Measurements from ENCODE around the gene PTPRD. TPM values are rescaled to one million over a fixed set of nuclear protein-coding genes. Genes with fewer than 3 reads are reported as not detected.
A peak's percentile ranks its signal among the peaks of the same experiment; 100 is the strongest.

Gene PTPRD
- total and polyA plus RNA-seq, 4 donors: 97.4 to 229 (median 161) TPM

- H3K4me3 ChIP-seq (ENCODE audit: low read depth, low read length): no peak overlapping the region
- H3K4me1 ChIP-seq (ENCODE audit: control insufficient read depth, insufficient read depth, low read length): no peaks in the 10 kb centered on the region
- H3K27ac ChIP-seq (ENCODE audit: low read depth, low read length): no peak overlapping the region
- DNase-seq (ENCODE audit: low read depth in 4 of 6, low spot score in 6 of 6): no peak
- H3K9me3 ChIP-seq (ENCODE audit: control insufficient read depth, insufficient read depth, low read length): no peaks in the 10 kb centered on the region
- peaks cover 4% of the 10 kb centered on the region for H3K36me3 ChIP-seq (ENCODE audit: control insufficient read depth, insufficient read depth, low read length)
- WGBS (ENCODE audit: insufficient coverage): no CpG with 5 or more reads among the region's 1 CpG
- no peaks in the 10 kb centered on the region for H3K27me3 ChIP-seq (ENCODE audit: control insufficient read depth, insufficient read depth, low read length)
These were observed 2123.0 kb downstream of the PTPRD start for GRCh38 chr9:8489835-8490234.

GRCh38 chr9:8486095-8486494, 2126.7 kb downstream of the PTPRD start:
- no peak overlapping the region for H3K27ac ChIP-seq (ENCODE audit: low read depth, low read length)
- no peaks in the 10 kb centered on the region for H3K27me3 ChIP-seq (ENCODE audit: control insufficient read depth, insufficient read depth, low read length)

GRCh38 chr9:8484597-8485191, 2128.1 kb downstream of the PTPRD start:
- peaks cover 18% of the 10 kb centered on the region for H3K36me3 ChIP-seq (ENCODE audit: control insufficient read depth, insufficient read depth, low read length)
- no peaks in the 10 kb centered on the region for H3K27me3 ChIP-seq (ENCODE audit: control insufficient read depth, insufficient read depth, low read length)
- no peak overlapping the region for H3K27ac ChIP-seq (ENCODE audit: low read depth, low read length)
- no CpG with 5 or more reads among the region's 3 CpGs for WGBS (ENCODE audit: insufficient coverage)
- no peaks in the 10 kb centered on the region for H3K9me3 ChIP-seq (ENCODE audit: control insufficient read depth, insufficient read depth, low read length)
- no peak for DNase-seq (ENCODE audit: low read depth in 4 of 6, low spot score in 6 of 6)
- H3K4me1 ChIP-seq (ENCODE audit: control insufficient read depth, insufficient read depth, low read length): no peaks in the 10 kb centered on the region
- no peak overlapping the region for H3K4me3 ChIP-seq (ENCODE audit: low read depth, low read length)

More at GRCh38 chr9:8486095-8486494, 2126.7 kb downstream of the PTPRD start:
- DNase-seq (ENCODE audit: low read depth in 4 of 6, low spot score in 6 of 6): no peak
- Histone ChIP-seq H3K9me3 (ENCODE audit: control insufficient read depth, insufficient read depth, low read length) (no peaks in the 10 kb centered on the region), H3K4me1 (ENCODE audit: control insufficient read depth, insufficient read depth, low read length) (no peaks in the 10 kb centered on the region), H3K36me3 (ENCODE audit: control insufficient read depth, insufficient read depth, low read length) (peaks cover 18% of the 10 kb centered on the region), H3K4me3 (ENCODE audit: low read depth, low read length) (no peak overlapping the region)
- WGBS (ENCODE audit: insufficient coverage): 100% methylated on average over 2 of the region's 6 CpGs

- Histone ChIP-seq H3K27ac (ENCODE audit: low read depth, low read length) (no peak overlapping the region), H3K4me3 (ENCODE audit: low read depth, low read length) (no peak overlapping the region), H3K36me3 (ENCODE audit: control insufficient read depth, insufficient read depth, low read length) (peaks cover 7% of the 10 kb centered on the region), H3K9me3 (ENCODE audit: control insufficient read depth, insufficient read depth, low read length) (no peaks in the 10 kb centered on the region), H3K27me3 (ENCODE audit: control insufficient read depth, insufficient read depth, low read length) (no peaks in the 10 kb centered on the region), H3K4me1 (ENCODE audit: control insufficient read depth, insufficient read depth, low read length) (no peaks in the 10 kb centered on the region)
- DNase-seq (ENCODE audit: low read depth in 4 of 6, low spot score in 6 of 6): no peak
- WGBS (ENCODE audit: insufficient coverage): no CpG with 5 or more reads among the region's 3 CpGs
These were observed 2135.4 kb downstream of the PTPRD start for GRCh38 chr9:8477450-8477849.

- Histone ChIP-seq H3K9me3 (ENCODE audit: control insufficient read depth, insufficient read depth, low read length) (no peaks in the 10 kb centered on the region), H3K27ac (ENCODE audit: low read depth, low read length) (no peak overlapping the region), H3K27me3 (ENCODE audit: control insufficient read depth, insufficient read depth, low read length) (no peaks in the 10 kb centered on the region), H3K4me1 (ENCODE audit: control insufficient read depth, insufficient read depth, low read length) (no peaks in the 10 kb centered on the region), H3K36me3 (ENCODE audit: control insufficient read depth, insufficient read depth, low read length) (peaks cover 2% of the 10 kb centered on the region), H3K4me3 (ENCODE audit: low read depth, low read length) (no peak overlapping the region)
- WGBS (ENCODE audit: insufficient coverage): 100% methylated on average over 1 of the region's 1 CpG
- no peak for DNase-seq (ENCODE audit: low read depth in 4 of 6, low spot score in 6 of 6)
These were observed 2137.9 kb downstream of the PTPRD start for GRCh38 chr9:8474937-8475336.

DNA sequence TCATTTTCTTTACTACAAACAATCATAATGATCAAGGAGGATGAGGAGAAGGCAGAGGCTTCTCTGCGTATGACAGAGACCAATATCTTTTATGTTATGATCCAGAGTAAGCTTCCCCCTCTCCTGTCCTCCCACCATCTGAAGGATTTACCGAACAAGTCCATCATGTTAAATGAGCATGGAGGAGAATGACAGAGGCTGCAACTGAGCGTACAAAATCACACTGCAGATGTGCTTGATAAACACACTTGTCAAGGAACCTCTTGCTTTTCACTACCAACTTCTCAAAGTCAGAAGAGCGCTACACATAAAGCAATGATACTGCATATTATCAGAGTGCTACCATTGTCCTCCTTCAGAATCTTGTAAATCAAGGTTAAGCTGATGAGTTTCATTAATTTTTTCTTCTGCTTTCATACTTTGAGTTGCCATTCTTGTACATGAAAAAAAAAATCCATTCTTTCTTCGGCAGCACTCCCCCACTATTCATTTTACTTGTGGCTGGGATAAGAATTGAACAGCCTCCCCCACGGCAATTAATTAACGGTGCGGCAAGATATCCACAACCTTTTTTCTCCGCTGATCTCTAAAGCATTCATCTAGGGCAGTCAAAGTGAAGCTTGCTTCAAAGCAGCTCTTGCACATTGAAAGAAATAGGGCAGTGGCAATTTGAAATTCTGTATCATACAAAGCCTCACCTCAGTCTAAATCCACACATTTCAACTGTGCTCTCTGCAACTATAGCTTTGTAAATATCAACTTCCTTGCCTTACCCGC, 2139.4 kb downstream of the PTPRD start:
- DNase-seq (ENCODE audit: low read depth in 4 of 6, low spot score in 6 of 6): peak in 1 of 6 donors; percentile 54
- H3K27ac ChIP-seq (ENCODE audit: low read depth, low read length): no peak overlapping the region
- WGBS (ENCODE audit: insufficient coverage): 47% methylated on average over 3 of the region's 10 CpGs

DNA sequence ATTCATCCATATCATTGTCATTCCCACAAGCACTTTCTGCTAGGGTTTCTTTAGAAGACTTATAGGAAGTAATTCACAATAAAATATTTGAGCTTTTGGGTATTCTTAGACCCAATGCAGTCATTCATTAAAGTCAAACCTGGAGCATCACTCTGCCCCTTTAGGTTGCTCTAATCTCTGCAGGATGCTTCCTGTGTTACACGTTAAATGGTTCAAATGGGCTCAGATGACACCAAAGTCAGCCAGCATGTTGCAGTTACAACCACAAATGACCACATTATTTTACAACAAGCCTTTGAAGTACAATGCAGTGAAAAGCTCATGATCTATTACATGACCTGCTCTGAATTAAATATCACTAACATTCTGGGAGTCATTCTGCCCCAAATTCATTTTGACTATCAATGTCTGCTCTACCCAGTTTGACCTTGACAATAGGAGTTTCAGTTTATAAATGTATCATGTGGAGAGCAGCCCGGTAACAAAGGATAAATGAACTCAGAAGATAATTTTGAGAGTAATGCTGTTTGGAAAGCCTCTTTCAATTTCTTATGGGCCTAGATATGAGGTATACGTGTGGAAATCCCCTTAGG, 2144.7 kb downstream of the PTPRD start:
- no peaks in the 10 kb centered on the region for H3K4me1 ChIP-seq (ENCODE audit: control insufficient read depth, insufficient read depth, low read length)
- H3K9me3 ChIP-seq (ENCODE audit: control insufficient read depth, insufficient read depth, low read length): no peaks in the 10 kb centered on the region
- 55% methylated on average over 2 of the region's 3 CpGs for WGBS (ENCODE audit: insufficient coverage)
- H3K27me3 ChIP-seq (ENCODE audit: control insufficient read depth, insufficient read depth, low read length): no peaks in the 10 kb centered on the region
- no peak overlapping the region for H3K27ac ChIP-seq (ENCODE audit: low read depth, low read length)
- peak in 1 of 6 donors; percentile 37 for DNase-seq (ENCODE audit: low read depth in 4 of 6, low spot score in 6 of 6)
- H3K36me3 ChIP-seq (ENCODE audit: control insufficient read depth, insufficient read depth, low read length): no peaks in the 10 kb centered on the region
- no peak overlapping the region for H3K4me3 ChIP-seq (ENCODE audit: low read depth, low read length)

More for the DNA sequence above, 2139.4 kb downstream of the PTPRD start:
- H3K4me3 ChIP-seq (ENCODE audit: low read depth, low read length): no peak overlapping the region
- no peaks in the 10 kb centered on the region for H3K4me1 ChIP-seq (ENCODE audit: control insufficient read depth, insufficient read depth, low read length)
- no peaks in the 10 kb centered on the region for H3K9me3 ChIP-seq (ENCODE audit: control insufficient read depth, insufficient read depth, low read length)
- H3K36me3 ChIP-seq (ENCODE audit: control insufficient read depth, insufficient read depth, low read length): peaks cover 2% of the 10 kb centered on the region
- H3K27me3 ChIP-seq (ENCODE audit: control insufficient read depth, insufficient read depth, low read length): no peaks in the 10 kb centered on the region

GRCh38 chr9:8457816-8458215, 2155.0 kb downstream of the PTPRD start:
- Histone ChIP-seq H3K4me1 (ENCODE audit: control insufficient read depth, insufficient read depth, low read length) (no peaks in the 10 kb centered on the region), H3K27me3 (ENCODE audit: control insufficient read depth, insufficient read depth, low read length) (no peaks in the 10 kb centered on the region), H3K36me3 (ENCODE audit: control insufficient read depth, insufficient read depth, low read length) (peaks cover 4% of the 10 kb centered on the region), H3K4me3 (ENCODE audit: low read depth, low read length) (no peak overlapping the region), H3K9me3 (ENCODE audit: control insufficient read depth, insufficient read depth, low read length) (no peaks in the 10 kb centered on the region), H3K27ac (ENCODE audit: low read depth, low read length) (no peak overlapping the region)
- WGBS (ENCODE audit: insufficient coverage): no CpG with 5 or more reads among the region's 2 CpGs
- DNase-seq (ENCODE audit: low read depth in 4 of 6, low spot score in 6 of 6): peak in 2 of 6 donors; percentile 46 to 57

DNA sequence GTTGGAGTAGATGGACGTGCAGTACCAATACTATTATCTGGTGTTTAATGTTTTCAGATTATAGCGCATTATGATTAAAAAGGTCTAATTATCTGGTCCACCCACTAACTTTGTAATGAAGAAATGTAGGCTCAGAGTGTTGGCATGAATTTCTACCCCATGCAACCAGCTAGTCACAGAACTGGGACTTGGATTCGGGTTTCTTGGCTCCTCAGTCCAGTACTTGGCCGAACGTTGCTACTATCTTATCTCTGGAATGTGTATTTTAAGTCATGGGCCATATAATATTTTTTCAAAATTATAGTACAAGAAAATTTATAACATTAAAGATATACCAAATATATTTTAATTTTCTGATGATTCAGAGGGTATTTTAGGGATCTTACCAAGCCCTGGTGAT, 2155.7 kb downstream of the PTPRD start:
- no peaks in the 10 kb centered on the region for H3K4me1 ChIP-seq (ENCODE audit: control insufficient read depth, insufficient read depth, low read length)
- no CpG with 5 or more reads among the region's 5 CpGs for WGBS (ENCODE audit: insufficient coverage)
- H3K27me3 ChIP-seq (ENCODE audit: control insufficient read depth, insufficient read depth, low read length): no peaks in the 10 kb centered on the region
- DNase-seq (ENCODE audit: low read depth in 4 of 6, low spot score in 6 of 6): no peak
- H3K27ac ChIP-seq (ENCODE audit: low read depth, low read length): no peak overlapping the region
- H3K36me3 ChIP-seq (ENCODE audit: control insufficient read depth, insufficient read depth, low read length): peaks cover 4% of the 10 kb centered on the region
- H3K4me3 ChIP-seq (ENCODE audit: low read depth, low read length): no peak overlapping the region
- H3K9me3 ChIP-seq (ENCODE audit: control insufficient read depth, insufficient read depth, low read length): no peaks in the 10 kb centered on the region

Data from spinal cord (tissue), 10 donors.